ENCODE results near the gene SAMD4B. TPM values are rescaled to one million over a fixed set of nuclear protein-coding genes. Genes with fewer than 3 reads are reported as not detected.
A peak's percentile ranks its signal among the peaks of the same experiment; 100 is the strongest.
"Not testable (repeated sequence)": the region's sequence is repeated elsewhere in the genome, so short reads cannot be mapped to it uniquely, and the experiment has no call there.

The SAMD4B gene
- total RNA-seq, 1 experiment from 2014 or later: 129 TPM

GRCh38 chr19:39333507-39333906 lies 8.7 kb upstream of the SAMD4B start:
- no peak for DNase-seq (ENCODE audit: low read depth)

DNA sequence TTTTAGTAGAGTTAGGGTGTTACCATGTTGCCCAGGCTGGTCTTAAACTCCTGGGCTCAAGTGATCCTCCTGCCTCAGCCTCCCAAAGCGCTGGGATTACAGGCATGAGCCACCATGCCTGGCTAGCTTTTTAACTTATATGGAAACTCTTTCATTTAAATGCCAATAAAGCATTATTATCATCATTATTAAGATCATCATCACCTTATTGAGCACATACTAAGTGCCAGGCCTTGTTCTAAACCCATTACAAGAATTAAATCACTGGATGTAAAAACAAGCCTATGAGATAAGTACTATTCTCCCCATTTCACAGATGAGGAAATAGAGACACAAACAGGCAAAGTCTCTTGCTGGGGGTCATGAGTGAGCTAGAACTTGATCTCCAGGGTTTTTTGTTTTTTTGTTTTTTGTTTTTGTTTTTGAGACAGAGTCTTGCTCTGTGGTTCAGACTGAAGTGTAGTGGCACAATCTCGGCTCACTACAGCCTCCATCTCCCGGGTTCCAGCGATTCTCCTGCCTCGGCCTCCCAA lies 7.7 kb upstream of the SAMD4B start:
- DNase-seq (ENCODE audit: low read depth): no peak

DNA sequence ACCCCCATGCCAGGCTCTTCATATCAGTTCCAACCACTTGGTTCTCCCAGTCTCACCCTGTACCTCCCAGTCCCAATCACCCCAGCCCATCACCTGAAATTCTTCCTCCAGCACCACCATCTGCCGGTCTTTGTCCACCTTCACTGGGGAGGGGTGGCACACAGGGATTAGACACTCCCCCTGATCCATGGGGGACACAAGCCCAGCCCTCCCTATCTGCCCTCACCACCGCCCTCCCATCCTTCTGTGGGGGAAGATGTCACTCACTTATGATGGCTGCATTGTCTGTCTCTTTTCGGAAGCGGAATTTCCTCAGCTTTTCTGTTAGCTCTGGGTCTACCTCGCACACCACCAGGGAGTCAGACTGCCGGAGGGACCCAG lies 7.1 kb upstream of the SAMD4B start:
- DNase-seq (ENCODE audit: low read depth): no peak

DNA sequence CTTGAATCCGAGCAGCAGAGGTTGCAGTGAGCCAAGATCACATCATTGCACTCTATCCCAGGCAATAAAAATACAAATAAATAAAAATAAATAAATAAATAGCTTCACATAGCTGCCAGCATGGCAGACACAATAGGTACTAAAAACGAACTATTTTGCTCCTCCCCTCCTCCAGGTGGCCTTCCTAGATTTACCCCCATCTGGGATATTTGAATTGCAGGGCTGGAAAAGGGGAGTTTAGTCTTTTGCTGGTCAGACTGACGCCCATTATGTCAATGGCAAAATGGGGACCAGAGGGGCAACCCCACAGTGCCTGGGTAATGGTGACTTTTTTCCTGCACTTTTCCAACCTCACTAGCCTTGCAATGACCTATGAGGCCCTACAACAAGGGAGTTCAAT lies 5.7 kb upstream of the SAMD4B start:
- no peak for DNase-seq (ENCODE audit: low read depth)

DNA sequence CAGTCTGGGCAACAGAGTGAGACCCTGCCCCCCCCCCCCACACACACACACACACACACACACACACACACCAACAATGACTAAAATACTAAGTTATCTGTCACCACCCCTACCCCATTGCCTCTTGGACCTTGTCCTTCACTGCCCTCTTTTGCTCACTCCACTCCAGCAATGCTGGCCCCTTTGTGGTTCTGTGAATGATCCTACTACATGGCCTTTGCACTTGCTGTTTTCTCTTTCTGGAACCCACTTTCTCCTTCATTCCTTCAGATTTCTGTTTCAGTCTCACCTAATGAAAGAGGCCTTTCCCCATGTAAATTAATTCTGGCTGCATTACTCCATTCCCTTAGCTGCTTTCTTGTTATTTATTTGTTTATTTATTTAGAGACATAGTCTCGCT lies 2.5 kb upstream of the SAMD4B start:
- DNase-seq (ENCODE audit: low read depth): no peak

- DNase-seq (ENCODE audit: low read depth): not testable (repeated sequence)
Measured at GRCh38 chr19:39340156-39340555, 2.1 kb upstream of the SAMD4B start.

- no peak for DNase-seq (ENCODE audit: low read depth)
Measured at GRCh38 chr19:39341129-39341718, 997 bp upstream of the SAMD4B start.

- no peak for DNase-seq (ENCODE audit: low read depth)
Measured at GRCh38 chr19:39342647-39343305, 555 bp downstream of the SAMD4B start.

- no peak for DNase-seq (ENCODE audit: low read depth)
Measured at GRCh38 chr19:39345956-39346355, 3.7 kb downstream of the SAMD4B start.

DNA sequence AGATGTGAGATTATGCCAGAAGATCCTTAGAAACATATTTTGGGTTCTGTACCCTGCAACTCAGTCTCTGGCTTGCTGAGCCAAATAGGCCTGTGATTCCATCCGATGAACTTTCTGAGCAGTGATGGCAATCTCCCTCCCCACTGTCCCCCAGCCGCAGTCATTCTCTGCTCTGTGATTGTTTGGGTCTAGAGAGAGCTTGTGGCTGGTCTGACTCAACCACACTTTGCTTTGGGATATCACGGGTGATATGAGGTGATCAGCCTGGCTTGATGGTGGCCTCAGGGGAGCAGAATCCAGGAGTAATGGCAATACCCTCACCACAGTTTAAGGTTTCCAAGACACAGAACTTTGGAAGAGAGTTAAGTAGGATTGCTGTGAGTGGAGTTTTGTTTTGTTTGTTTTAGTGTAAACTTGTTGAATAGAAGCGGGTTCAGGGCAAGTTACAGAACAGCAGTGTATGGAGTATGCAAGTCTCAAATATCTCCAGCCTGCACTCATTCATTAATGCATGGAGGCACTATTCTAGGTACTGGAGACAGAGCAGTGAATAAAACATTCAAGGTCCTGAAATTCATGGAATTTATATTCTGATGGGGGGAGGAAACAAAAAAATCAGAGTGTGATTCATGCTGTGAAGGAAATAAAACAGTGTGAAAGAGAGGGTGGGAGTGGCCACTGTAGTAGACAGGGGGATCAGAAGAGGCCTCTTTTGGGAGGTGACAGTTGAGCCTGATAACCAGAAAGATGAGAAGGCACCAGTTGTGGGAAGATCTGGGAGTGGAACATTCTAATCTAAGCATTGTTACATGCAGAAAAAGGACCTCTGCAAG lies 5.3 kb downstream of the SAMD4B start:
- DNase-seq (ENCODE audit: low read depth): no peak

DNA sequence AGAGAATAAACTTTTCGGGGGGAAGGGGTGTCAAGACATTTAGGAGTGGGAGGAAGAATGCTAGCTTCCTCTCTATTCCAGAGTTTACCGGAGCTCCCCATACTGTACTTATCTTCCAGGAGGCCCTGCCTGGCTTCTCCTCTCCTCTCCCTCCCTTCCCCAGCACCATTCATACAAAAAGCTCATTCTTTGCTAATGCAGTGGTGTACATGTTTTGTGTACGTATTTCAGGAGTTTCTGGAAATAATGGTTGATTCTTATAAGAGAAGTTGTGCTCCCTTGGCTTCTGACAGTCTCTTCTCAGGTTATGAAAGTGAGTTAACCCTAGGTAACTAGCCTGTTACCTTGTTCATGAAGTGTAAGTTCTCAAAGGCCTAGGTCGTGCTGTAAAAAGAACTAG lies 7.1 kb downstream of the SAMD4B start:
- DNase-seq (ENCODE audit: low read depth): no peak

DNA sequence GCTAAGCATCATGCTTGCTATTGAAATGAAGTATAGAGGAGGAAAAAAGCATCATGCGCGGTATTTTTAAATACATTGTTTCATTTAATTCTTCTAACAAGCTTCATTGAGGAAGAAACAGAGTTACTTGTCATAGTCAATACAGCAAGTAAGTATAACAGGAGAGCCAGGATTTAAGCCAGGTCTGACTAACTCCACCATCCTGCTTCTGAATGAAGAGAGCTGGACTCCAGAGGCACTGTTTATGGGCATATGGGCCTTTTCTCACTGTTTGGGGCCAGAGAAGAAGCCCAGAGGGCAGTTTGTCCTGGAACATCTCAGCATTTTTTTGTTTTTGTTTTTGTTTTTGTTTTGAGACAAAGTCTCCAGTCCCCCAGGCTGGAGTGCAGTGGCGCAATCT lies 7.9 kb downstream of the SAMD4B start:
- no peak for DNase-seq (ENCODE audit: low read depth)

- DNase-seq (ENCODE audit: low read depth): no peak
Measured at GRCh38 chr19:39351537-39352064, 9.4 kb downstream of the SAMD4B start.

DNA sequence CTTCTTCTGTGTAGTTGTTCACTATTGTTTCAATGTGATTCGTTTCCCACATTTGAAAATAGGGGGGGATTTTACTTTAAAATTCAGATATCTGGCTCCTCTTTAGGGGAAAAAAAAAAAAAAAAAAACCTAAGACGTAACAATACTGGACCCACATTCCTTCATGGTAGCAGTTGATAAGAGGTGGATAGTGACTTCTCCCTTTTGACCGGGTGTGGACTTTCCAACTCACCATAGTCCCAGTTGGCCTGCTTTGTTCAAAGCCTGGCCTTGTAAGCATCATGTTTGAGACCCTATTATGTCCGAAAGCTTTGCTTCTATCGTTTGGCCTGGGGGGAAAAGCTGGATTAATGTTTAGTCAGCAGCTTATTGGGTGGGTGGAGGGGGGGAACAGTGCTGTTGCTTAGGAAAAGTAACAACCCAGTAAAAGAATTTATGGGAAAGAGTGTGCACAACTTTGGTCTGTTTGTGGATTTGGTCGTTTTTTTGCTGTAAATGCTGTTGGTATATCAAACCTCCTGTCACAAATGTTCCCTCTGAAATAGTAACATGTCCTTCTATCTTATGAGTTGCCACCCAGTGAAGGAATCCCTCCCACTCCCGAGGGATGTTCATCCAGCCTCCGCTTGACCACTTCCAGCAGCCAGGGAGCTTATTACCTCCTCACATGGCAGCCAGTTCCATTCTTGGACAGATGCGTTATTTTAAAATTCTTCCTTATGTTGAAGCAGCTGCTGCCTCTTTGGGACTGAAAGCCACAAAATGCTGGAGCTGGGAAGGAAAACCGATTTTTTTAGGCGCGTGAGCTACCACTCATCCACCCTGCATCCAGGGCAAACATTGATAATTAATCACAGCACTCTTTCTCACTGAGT lies 10.4 kb downstream of the SAMD4B start:
- DNase-seq (ENCODE audit: low read depth): no peak

- no peak for DNase-seq (ENCODE audit: low read depth)
Measured at GRCh38 chr19:39355253-39355652, 13.0 kb downstream of the SAMD4B start.

GRCh38 chr19:39356073-39356472 lies 13.9 kb downstream of the SAMD4B start:
- no peak for DNase-seq (ENCODE audit: low read depth)

- DNase-seq (ENCODE audit: low read depth): no peak
Measured at GRCh38 chr19:39356647-39357046, 14.4 kb downstream of the SAMD4B start.

DNA sequence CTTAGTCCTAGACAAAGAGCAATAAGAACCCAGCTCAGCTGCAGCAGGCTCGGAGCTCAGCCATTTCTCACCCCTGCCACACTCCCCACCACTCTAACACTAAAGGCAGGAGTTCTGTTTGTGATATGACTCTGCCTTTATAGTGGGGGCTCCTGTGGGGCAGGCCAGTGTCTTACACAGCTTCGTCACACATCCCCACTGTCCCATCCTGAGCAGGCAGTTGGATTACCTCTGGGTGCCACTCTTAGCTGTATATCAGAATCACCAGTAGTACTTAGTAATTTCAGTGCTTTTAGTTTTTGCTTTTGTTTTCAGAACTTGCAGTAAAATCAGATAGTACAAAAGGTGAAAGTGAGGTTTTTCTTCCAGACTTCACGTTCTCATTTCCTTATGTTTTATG lies 16.8 kb downstream of the SAMD4B start:
- DNase-seq (ENCODE audit: low read depth): no peak

GRCh38 chr19:39360599-39360998 lies 18.4 kb downstream of the SAMD4B start:
- DNase-seq (ENCODE audit: low read depth): no peak

DNA sequence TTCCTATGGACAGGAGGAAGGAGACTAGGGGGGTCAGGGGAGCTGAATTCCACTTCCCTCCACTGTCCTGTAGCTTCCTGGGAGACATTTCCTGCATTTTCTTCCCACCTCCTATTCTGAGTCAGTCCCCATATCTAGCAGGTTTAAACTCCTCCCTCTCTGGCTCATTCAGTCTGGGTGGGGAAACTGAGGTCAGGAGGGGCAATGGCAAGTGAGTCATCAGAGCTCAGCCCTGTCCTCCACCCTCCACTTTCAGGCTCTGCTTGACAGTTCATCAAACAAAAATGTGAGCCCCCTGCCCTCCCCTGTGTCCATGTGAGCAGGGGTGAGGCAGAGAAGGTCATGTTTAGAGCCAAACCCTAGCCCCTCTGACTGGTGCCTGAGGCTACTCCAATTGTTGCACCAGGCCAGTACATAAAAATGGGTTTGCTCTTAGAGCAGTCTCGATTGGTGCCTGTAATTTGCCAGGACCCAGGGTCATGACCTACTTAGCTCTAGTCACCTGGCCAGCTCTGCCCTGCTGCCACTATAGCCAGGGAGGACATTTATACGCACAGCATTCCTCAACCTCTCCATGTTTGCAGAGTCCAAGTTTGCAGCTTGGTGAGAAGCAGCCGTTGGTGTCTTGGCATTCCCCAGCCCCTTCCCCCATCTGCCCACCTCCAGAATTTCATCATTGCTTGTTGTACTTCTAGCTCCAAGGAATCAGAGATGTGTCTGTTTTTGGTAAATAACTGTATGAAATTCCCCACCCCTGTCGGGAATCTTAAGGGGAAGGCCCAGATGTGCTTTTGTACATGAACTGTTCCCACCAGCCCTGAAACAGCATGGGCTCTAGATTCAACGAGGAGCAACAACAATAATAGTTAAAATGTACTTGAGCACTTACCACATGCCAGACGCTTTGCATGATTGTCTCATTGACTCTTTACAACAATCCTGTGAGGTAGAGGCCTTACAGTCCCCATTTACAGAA lies 20.7 kb downstream of the SAMD4B start:
- peak; percentile 73 for DNase-seq (ENCODE audit: low read depth)
